Ascending aorta (tissue), 2 donors: ENCODE measurements around the gene SYT9. TPM values are rescaled to one million over a fixed set of nuclear protein-coding genes. Genes with fewer than 3 reads are reported as not detected.

Experiments
- DNase-seq, 2 donors: peaks; one replicate each; pipeline ENCODE4 v3.0.0-alpha.2; 2019; ENCODE audit warnings: low spot score in 2 of 2
- H3K27ac ChIP-seq, 2 donors: fragments of 200-600 bp; sonication (generic); one replicate each; pipeline ENCODE4 v1.5.1; 2016 to 2017; ENCODE audit warnings: mild to moderate bottlenecking in 1 of 2
- H3K27me3 ChIP-seq: fragments of 200-600 bp; sonication (generic); one replicate; pipeline ENCODE4 v1.5.1; 2017
- H3K36me3 ChIP-seq, 2 donors: fragments of 200-600 bp; sonication (generic); one replicate each; pipeline ENCODE4 v1.5.1; 2016
- H3K4me1 ChIP-seq, 2 donors: fragments of 200-600 bp; sonication (generic); one replicate each; pipeline ENCODE4 v1.5.1; 2016 to 2017; ENCODE audit warnings: mild to moderate bottlenecking in 1 of 2
- H3K4me3 ChIP-seq, 2 donors: fragments of 200-600 bp; sonication (generic); one replicate each; pipeline ENCODE4 v1.5.1; 2016 to 2017; ENCODE audit warnings: mild to moderate bottlenecking in 1 of 2
- H3K9me3 ChIP-seq, 2 donors: fragments of 200-600 bp; sonication (generic); one replicate each; pipeline ENCODE4 v1.5.1; 2016
- CTCF ChIP-seq, 3 experiments: fragments of 200-600 bp in 2 of 3; fragments of 450-650 bp in 1 of 3; sonication (generic) in 2 of 3; IDR thresholded peaks; one replicate each; pipeline ENCODE4 v1.5.1; 2016 to 2019; ENCODE audit warnings: antibody characterized with exemption in 3 of 3, mild to moderate bottlenecking in 1 of 3, moderate library complexity in 1 of 3
- intact Hi-C: fragments of 100-400 bp; cut with DNase I; formaldehyde crosslinking; loops from one replicate; pipeline ENCODE4 v1.15.1; 2023
- total RNA-seq: library from RNA; depleted of rRNA; stranded (reverse); fragments of >200 nt; gene quantifications from one replicate; pipeline ENCODE4 v1.1.0, GENCODE V29; 2016

Gene SYT9
- total RNA-seq, 1 donor from 2014 or later, result 3.1 TPM

GRCh38 chr11:7417328-7417727 is 165.6 kb downstream of the SYT9 start:
- H3K4me3 ChIP-seq, result no peak overlapping the region
- H3K9me3 ChIP-seq, result peaks cover 0 to under 1% of the 10 kb centered on the region in 2 donors
- DNase-seq, result no peak
- H3K27ac ChIP-seq, result no peak overlapping the region
- H3K4me1 ChIP-seq, result no peaks in the 10 kb centered on the region
- intact Hi-C loops, result no loop called here
- no peaks in the 10 kb centered on the region for H3K36me3 ChIP-seq
- H3K27me3 ChIP-seq, result no peaks in the 10 kb centered on the region
- TF ChIP-seq CTCF (IDR thresholded peaks at IDR 0.05), result no peak

GRCh38 chr11:7418061-7418460 is 166.4 kb downstream of the SYT9 start:
- intact Hi-C loops, result no loop called here
- no peaks in the 10 kb centered on the region for H3K9me3 ChIP-seq
- H3K27ac ChIP-seq, result no peak overlapping the region
- no peak for DNase-seq
- no peak overlapping the region for H3K4me3 ChIP-seq
- H3K4me1 ChIP-seq, result no peaks in the 10 kb centered on the region
- no peaks in the 10 kb centered on the region for H3K36me3 ChIP-seq
- H3K27me3 ChIP-seq, result no peaks in the 10 kb centered on the region
- TF ChIP-seq CTCF (IDR thresholded peaks at IDR 0.05), result no peak

DNA sequence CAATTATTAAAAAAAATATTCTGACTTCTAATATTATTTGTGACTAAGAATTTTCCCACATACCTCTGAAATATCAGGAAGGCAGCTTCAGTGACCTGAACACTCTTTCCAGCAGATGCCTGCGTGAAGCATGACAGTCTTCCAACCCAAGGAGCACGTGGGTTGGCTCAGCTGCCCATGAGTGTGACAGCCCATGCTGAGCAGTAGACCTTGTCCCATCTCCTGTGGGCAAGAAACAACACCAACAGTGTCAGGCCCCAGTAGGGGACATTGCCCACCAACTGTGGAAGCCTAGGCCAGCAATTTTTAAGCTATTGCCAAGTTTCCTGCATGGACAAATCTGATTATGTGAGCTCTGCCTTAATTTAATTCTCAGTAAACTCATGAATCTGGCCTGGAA is 167.2 kb downstream of the SYT9 start:
- DNase-seq, result no peak
- H3K4me3 ChIP-seq, result no peak overlapping the region
- H3K27me3 ChIP-seq, result no peaks in the 10 kb centered on the region
- intact Hi-C loops, result no loop called here
- no peaks in the 10 kb centered on the region for H3K36me3 ChIP-seq
- H3K9me3 ChIP-seq, result no peaks in the 10 kb centered on the region
- no peak overlapping the region for H3K27ac ChIP-seq
- no peaks in the 10 kb centered on the region for H3K4me1 ChIP-seq
- TF ChIP-seq CTCF (IDR thresholded peaks at IDR 0.05), result no peak

- Histone ChIP-seq H3K4me3 (no peak overlapping the region), H3K27ac (no peak overlapping the region), H3K36me3 (no peaks in the 10 kb centered on the region), H3K9me3 (no peaks in the 10 kb centered on the region), H3K4me1 (no peaks in the 10 kb centered on the region), H3K27me3 (no peaks in the 10 kb centered on the region)
- TF ChIP-seq CTCF (IDR thresholded peaks at IDR 0.05), result no peak
- no peak for DNase-seq
- intact Hi-C loops, result no loop called here
Measured at GRCh38 chr11:7421136-7421535, 169.4 kb downstream of the SYT9 start.

DNA sequence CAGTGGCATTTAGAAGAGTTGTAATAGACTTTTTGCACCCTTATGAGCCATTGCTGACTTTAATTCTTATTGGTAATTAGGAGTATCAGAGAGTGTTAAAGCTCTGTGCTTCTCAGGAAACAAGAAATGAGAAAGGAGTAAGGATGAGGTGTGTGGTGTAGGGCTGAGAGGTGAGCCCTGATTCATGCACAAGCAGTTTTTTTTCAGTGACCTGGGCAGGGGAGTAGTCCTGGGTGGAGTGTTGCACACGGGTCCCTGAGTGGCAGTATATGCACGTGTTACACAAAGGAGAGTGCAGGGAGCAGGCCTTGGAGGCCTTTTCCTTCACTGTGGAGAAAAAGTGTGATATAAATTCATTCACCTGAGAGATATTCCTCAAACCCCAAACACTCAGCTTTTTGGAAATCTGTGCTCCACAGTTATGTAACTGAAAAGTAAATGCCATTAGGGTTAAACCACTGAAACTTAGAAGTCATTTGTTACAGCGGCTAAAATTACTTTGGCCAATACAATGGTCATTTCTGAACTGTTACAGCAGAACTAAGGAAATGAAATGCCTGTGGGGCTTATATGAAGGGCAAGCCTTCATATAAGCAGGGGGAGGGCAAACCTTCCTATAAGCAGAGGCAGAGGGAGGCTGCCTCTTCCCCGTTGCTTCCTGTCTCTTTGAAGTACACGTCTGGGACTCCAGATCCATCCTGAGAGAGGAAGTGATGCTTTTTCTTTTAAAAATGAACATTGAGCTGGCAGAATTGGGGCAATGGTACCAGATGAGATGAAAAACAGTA is 171.0 kb downstream of the SYT9 start:
- H3K9me3 ChIP-seq, result no peaks in the 10 kb centered on the region
- H3K36me3 ChIP-seq, result no peaks in the 10 kb centered on the region
- intact Hi-C loops, result no loop called here
- H3K27ac ChIP-seq, result no peak overlapping the region
- no peak overlapping the region for H3K4me3 ChIP-seq
- no peaks in the 10 kb centered on the region for H3K27me3 ChIP-seq
- no peaks in the 10 kb centered on the region for H3K4me1 ChIP-seq
- no peak for TF ChIP-seq CTCF (IDR thresholded peaks at IDR 0.05)
- DNase-seq, result no peak
